HG03064 (cell line): ENCODE measurements around the gene PPIC.
"Not testable (repeated sequence)": the region's sequence is repeated elsewhere in the genome, so short reads cannot be mapped to it uniquely, and the experiment has no call there.

ENCODE experiments used
- ATAC-seq: cut with Tn5 transposase; IDR thresholded peaks from one replicate; pipeline ENCODE4 v1.9.1; 2021; ENCODE audit warnings: low read depth; ENCODE audit not compliant: unreplicated experiment

The PPIC gene

GRCh38 chr5:123012321-123012720 lies 24.2 kb downstream of the PPIC start:
- no peak for ATAC-seq

GRCh38 chr5:123007754-123008153 lies 28.8 kb downstream of the PPIC start:
- ATAC-seq: no peak

- ATAC-seq: no peak
Observed at GRCh38 chr5:123007182-123007581, 29.3 kb downstream of the PPIC start.

- no peak for ATAC-seq
Observed at GRCh38 chr5:123001808-123002207, 34.7 kb downstream of the PPIC start.

GRCh38 chr5:123000731-123001130 lies 35.8 kb downstream of the PPIC start:
- ATAC-seq: no peak

GRCh38 chr5:122999947-123000563 lies 36.5 kb downstream of the PPIC start:
- ATAC-seq: peak; percentile 94

- ATAC-seq: no peak
Observed at GRCh38 chr5:122997294-122997693, 39.2 kb downstream of the PPIC start.

- no peak for ATAC-seq
Observed at GRCh38 chr5:122996091-122996490, 40.4 kb downstream of the PPIC start.

GRCh38 chr5:122985954-122986721 lies 50.4 kb downstream of the PPIC start:
- ATAC-seq: peak; percentile 88

- no peak for ATAC-seq
Observed at GRCh38 chr5:122985006-122985700, 51.4 kb downstream of the PPIC start.

GRCh38 chr5:122984425-122984824 lies 52.1 kb downstream of the PPIC start:
- ATAC-seq: no peak

- ATAC-seq: no peak
Observed at GRCh38 chr5:122982376-122982775, 54.1 kb downstream of the PPIC start.

GRCh38 chr5:122981846-122982245 lies 54.7 kb downstream of the PPIC start:
- ATAC-seq: no peak

GRCh38 chr5:122978644-122979297 lies 57.8 kb downstream of the PPIC start:
- no peak for ATAC-seq

- ATAC-seq: no peak
Observed at GRCh38 chr5:122978068-122978467, 58.5 kb downstream of the PPIC start.

GRCh38 chr5:122977319-122977718 lies 59.2 kb downstream of the PPIC start:
- ATAC-seq: no peak

GRCh38 chr5:122974251-122974650 lies 62.3 kb downstream of the PPIC start:
- ATAC-seq: not testable (repeated sequence)

- not testable (repeated sequence) for ATAC-seq
Observed at GRCh38 chr5:122973759-122974158, 62.8 kb downstream of the PPIC start.
